ENCODE results near the gene EDC3. TPM values are rescaled to one million over a fixed set of nuclear protein-coding genes. Genes with fewer than 3 reads are reported as not detected.

The EDC3 gene
- total RNA-seq, 1 experiment from 2014 or later: 45.1 TPM

DNA sequence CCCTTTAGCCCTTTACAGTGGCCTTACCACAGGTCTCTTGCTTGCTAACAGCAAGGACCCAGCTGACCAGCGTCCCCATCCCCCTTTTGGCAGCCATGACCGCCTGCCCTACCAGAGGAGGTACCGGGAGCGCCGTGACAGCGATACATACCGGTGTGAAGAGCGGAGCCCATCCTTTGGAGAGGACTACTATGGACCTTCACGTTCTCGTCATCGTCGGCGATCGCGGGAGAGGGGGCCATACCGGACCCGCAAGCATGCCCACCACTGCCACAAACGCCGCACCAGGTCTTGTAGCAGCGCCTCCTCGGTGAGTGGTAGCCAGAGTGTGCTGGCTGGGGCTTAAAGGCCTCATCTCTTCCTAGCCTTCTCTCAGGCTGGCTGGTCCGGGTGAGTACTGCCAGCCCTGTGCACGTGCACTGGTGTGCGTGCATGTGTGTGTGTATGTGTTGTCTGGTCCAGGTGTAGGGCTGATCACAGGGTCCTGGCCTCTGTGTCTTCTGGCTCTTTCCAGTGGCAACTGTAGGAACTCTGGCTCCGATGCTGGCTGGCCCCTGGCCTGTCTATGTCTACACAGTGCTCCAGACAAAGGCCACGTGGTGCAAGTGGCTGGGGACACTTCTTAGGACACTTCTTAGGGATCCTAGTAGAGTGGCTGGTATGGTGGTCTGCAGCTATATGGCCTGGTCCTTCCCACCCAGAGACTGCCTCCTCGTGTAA, 75.7 kb downstream of the EDC3 start:
- ATAC-seq (no peak), DNase-seq (ENCODE audit: low read depth, low spot score) (no peak)
- H3K9me3 ChIP-seq (ENCODE audit: control insufficient read depth in 1 of 2, insufficient read depth in 1 of 2, low read depth in 1 of 2, low read length in 2 of 2): no peaks in the 10 kb centered on the region
- RAD21 ChIA-PET (ENCODE audit: low non-redundant PET in 1 of 2, low total read pairs in 2 of 2, uncharacterized antibody in 2 of 2, unreplicated experiment in 2 of 2): no interaction called here
- H3K9me2 ChIP-seq (ENCODE audit: insufficient read depth): no peaks in the 10 kb centered on the region
- peaks cover 82% of the 10 kb centered on the region for H3K79me2 ChIP-seq (ENCODE audit: insufficient read depth, low read length)
- H3K36me3 ChIP-seq (ENCODE audit: control insufficient read depth in 1 of 2, insufficient read depth in 2 of 2, low read length in 2 of 2): peaks cover 29 to 56% of the 10 kb centered on the region in 2 experiments
- H4K20me1 ChIP-seq (ENCODE audit: insufficient read depth): peaks cover 6% of the 10 kb centered on the region; the same call in 1 of the 2 replicates
- H3K4me1 ChIP-seq (ENCODE audit: control insufficient read depth in 1 of 2, insufficient read depth in 2 of 2, low read length in 2 of 2): peaks cover 5 to 24% of the 10 kb centered on the region in 2 experiments; a peak in 3 of 4 replicates
- no TSS peak for BruUV-seq (replicated peaks)
- H3K27me3 ChIP-seq (ENCODE audit: insufficient read depth, low read length): no peaks in the 10 kb centered on the region
- CTCF ChIA-PET: interaction anchor here (2.0 kb wide), 1 partner anchor 246 kb away, joined by 16 read pairs; no protein-coding TSS in a partner anchor
- H3K4me2 ChIP-seq (ENCODE audit: low read length): no peak overlapping the region
- H3K4me3 ChIP-seq (replicated peaks in 1 of 2; ENCODE audit: low read depth in 1 of 2, low read length in 2 of 2): no peak overlapping the region
- H2AFZ ChIP-seq (ENCODE audit: low read depth, low read length, poor library complexity, severe bottlenecking): no peak overlapping the region
- intact Hi-C loops (cut with micrococcal nuclease): no loop called here
- POLR2A ChIA-PET: no interaction called here
- H3K27ac ChIP-seq (ENCODE audit: low read depth, low read length): no peak overlapping the region; the same call in 1 of the 2 replicates
- no peak for TF ChIP-seq SRF (IDR thresholded peaks at IDR 0.05; ENCODE audit: low read depth)
- TF ChIP-seq YY1 (IDR thresholded peaks at IDR 0.05; ENCODE audit: extremely low read depth, insufficient replicate concordance, low read depth, low read length): no peak
- no peak for TF ChIP-seq POLR2AphosphoS5 (IDR thresholded peaks at IDR 0.05; ENCODE audit: low read depth, low read length)
- TF ChIP-seq SIN3A (IDR thresholded peaks at IDR 0.05; ENCODE audit: low read depth): no peak
- TF ChIP-seq TCF7L2 (IDR thresholded peaks at IDR 0.05; ENCODE audit: borderline replicate concordance, extremely low read depth, insufficient read depth, insufficient read length): no peak
- no peak overlapping the region for H3K9ac ChIP-seq (ENCODE audit: low read length)

DNA sequence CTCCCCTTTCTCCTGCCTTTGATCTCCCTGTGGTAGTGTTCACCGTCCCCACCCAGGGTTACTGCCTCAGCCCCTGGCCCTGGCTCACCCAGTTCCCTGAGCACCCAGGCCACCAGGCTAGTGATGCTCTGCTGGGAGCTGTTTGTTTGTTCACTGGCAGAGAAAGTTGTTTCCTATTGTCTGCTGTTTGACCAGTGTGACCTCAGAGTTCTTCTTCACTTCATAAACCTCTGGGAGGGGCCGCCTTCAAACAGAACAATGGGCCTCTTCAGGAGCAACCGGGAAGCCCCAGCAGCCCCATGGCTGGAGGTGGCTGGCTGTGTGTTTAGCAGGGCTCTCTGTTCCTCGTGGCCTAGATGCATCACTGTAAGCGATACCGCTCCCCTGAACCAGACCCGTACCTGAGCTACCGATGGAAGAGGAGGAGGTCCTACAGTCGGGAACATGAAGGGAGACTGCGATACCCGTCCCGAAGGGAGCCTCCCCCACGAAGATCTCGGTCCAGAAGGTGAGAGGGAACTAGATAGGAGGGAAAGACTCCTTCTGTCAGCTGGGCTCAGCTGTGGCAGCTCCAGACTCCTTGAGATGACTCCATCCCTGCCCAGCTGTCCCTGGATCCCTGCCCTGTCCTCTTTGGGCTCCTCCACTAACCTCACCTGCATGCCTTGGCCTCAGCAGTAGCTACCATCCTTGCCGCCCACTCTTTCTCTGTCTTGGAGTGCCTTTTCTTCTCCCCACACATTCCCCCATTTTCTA, 76.8 kb downstream of the EDC3 start:
- peaks cover 82% of the 10 kb centered on the region for H3K79me2 ChIP-seq (ENCODE audit: insufficient read depth, low read length)
- no peak overlapping the region for H3K9ac ChIP-seq (ENCODE audit: low read length)
- no peak overlapping the region for H3K27ac ChIP-seq (ENCODE audit: low read depth, low read length)
- intact Hi-C loops (cut with micrococcal nuclease): no loop called here
- no peak overlapping the region for H3K4me2 ChIP-seq (ENCODE audit: low read length)
- H3K4me1 ChIP-seq (ENCODE audit: control insufficient read depth in 1 of 2, insufficient read depth in 2 of 2, low read length in 2 of 2): peaks cover 8 to 34% of the 10 kb centered on the region in 2 experiments; a peak in 3 of 4 replicates
- RAD21 ChIA-PET (ENCODE audit: low non-redundant PET in 1 of 2, low total read pairs in 2 of 2, uncharacterized antibody in 2 of 2, unreplicated experiment in 2 of 2): no interaction called here
- H4K20me1 ChIP-seq (ENCODE audit: insufficient read depth): peaks cover 6% of the 10 kb centered on the region; the same call in 1 of the 2 replicates
- no peak overlapping the region for H3K4me3 ChIP-seq (replicated peaks in 1 of 2; ENCODE audit: low read depth in 1 of 2, low read length in 2 of 2)
- H3K9me3 ChIP-seq (ENCODE audit: control insufficient read depth in 1 of 2, insufficient read depth in 1 of 2, low read depth in 1 of 2, low read length in 2 of 2): no peaks in the 10 kb centered on the region
- DNase-seq (ENCODE audit: low read depth, low spot score) (no peak), ATAC-seq (no peak)
- H2AFZ ChIP-seq (ENCODE audit: low read depth, low read length, poor library complexity, severe bottlenecking): no peak overlapping the region
- H3K9me2 ChIP-seq (ENCODE audit: insufficient read depth): no peaks in the 10 kb centered on the region
- H3K36me3 ChIP-seq (ENCODE audit: control insufficient read depth in 1 of 2, insufficient read depth in 2 of 2, low read length in 2 of 2): peaks cover 20 to 46% of the 10 kb centered on the region in 2 experiments
- BruUV-seq (replicated peaks): no TSS peak
- POLR2A ChIA-PET: no interaction called here
- H3K27me3 ChIP-seq (ENCODE audit: insufficient read depth, low read length): no peaks in the 10 kb centered on the region
- CTCF ChIA-PET: interaction anchor here (1.3 kb wide), 1 partner anchor 245 kb away, joined by 3 read pairs; no protein-coding TSS in a partner anchor
- TF ChIP-seq YY1 (IDR thresholded peaks at IDR 0.05; ENCODE audit: extremely low read depth, insufficient replicate concordance, low read depth, low read length) (no peak), SIN3A (IDR thresholded peaks at IDR 0.05; ENCODE audit: low read depth) (no peak), EZH2 (IDR thresholded peaks at IDR 0.05) (no peak), POLR2AphosphoS5 (IDR thresholded peaks at IDR 0.05; ENCODE audit: low read depth, low read length) (no peak), FOSL1 (IDR thresholded peaks at IDR 0.05; ENCODE audit: low read depth) (no peak), ZFX (IDR thresholded peaks at IDR 0.05) (no peak), CBX3 (IDR thresholded peaks at IDR 0.05; ENCODE audit: low read depth) (no peak), ELF1 (IDR thresholded peaks at IDR 0.05; ENCODE audit: borderline replicate concordance, low read depth) (no peak), ZNF274 (IDR thresholded peaks at IDR 0.05; ENCODE audit: low read depth, low read length) (no peak)
- TF ChIP-seq, protein P1, sequence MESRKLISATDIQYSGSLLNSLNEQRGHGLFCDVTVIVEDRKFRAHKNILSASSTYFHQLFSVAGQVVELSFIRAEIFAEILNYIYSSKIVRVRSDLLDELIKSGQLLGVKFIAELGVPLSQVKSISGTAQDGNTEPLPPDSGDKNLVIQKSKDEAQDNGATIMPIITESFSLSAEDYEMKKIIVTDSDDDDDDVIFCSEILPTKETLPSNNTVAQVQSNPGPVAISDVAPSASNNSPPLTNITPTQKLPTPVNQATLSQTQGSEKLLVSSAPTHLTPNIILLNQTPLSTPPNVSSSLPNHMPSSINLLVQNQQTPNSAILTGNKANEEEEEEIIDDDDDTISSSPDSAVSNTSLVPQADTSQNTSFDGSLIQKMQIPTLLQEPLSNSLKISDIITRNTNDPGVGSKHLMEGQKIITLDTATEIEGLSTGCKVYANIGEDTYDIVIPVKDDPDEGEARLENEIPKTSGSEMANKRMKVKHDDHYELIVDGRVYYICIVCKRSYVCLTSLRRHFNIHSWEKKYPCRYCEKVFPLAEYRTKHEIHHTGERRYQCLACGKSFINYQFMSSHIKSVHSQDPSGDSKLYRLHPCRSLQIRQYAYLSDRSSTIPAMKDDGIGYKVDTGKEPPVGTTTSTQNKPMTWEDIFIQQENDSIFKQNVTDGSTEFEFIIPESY (IDR thresholded peaks at IDR 0.05; ENCODE audit: extremely low read depth, insufficient replicate concordance, low read length): no peak
